Smooth muscle cell (in vitro differentiated cells): ENCODE measurements around the gene PGBD2. TPM values are rescaled to one million over a fixed set of nuclear protein-coding genes. Genes with fewer than 3 reads are reported as not detected.
A peak's percentile ranks its signal among the peaks of the same experiment; 100 is the strongest.
"Not testable (repeated sequence)": the region's sequence is repeated elsewhere in the genome, so short reads cannot be mapped to it uniquely, and the experiment has no call there.

Experiments
- DNase-seq: peaks from one replicate; lab custom pipeline; 2025; ENCODE audit not compliant: unreplicated experiment; lab: John Stamatoyannopoulos, UW
- H2AFZ ChIP-seq: fragments of 200-600 bp; sonication (generic); 2 replicates; pipeline ENCODE4 v1.6.0; 2016; ENCODE audit warnings: antibody characterized with exemption, low read depth, mild to moderate bottlenecking
- H3F3A ChIP-seq: fragments of 200-600 bp; sonication (generic); 2 replicates; pipeline ENCODE4 v1.6.0; 2017; ENCODE audit warnings: antibody characterized with exemption, low read depth
- H3K27ac ChIP-seq: fragments of 200-600 bp; sonication (generic); 2 replicates; pipeline ENCODE4 v1.5.1; 2016; ENCODE audit warnings: low read depth, mild to moderate bottlenecking
- H3K27me3 ChIP-seq: fragments of 200-600 bp; sonication (generic); 2 replicates; pipeline ENCODE4 v1.6.1; 2016; ENCODE audit warnings: low read depth, mild to moderate bottlenecking
- H3K36me3 ChIP-seq: fragments of 200-600 bp; sonication (generic); 2 replicates; pipeline ENCODE4 v1.5.1; 2016; ENCODE audit warnings: low read depth
- H3K4me1 ChIP-seq: fragments of 200-600 bp; sonication (generic); 2 replicates; pipeline ENCODE4 v1.5.1; 2016; ENCODE audit warnings: low read depth
- H3K4me2 ChIP-seq: fragments of 200-600 bp; sonication (generic); 2 replicates; pipeline ENCODE4 v1.6.0; 2016; ENCODE audit warnings: mild to moderate bottlenecking
- H3K4me3 ChIP-seq: fragments of 200-600 bp; sonication (generic); 2 replicates; pipeline ENCODE4 v1.5.1; 2016; ENCODE audit warnings: mild to moderate bottlenecking
- H3K79me2 ChIP-seq: fragments of 200-600 bp; sonication (generic); 2 replicates; pipeline ENCODE4 v1.6.0; 2016; ENCODE audit warnings: low read depth, mild to moderate bottlenecking
- H3K9ac ChIP-seq: fragments of 200-600 bp; sonication (generic); 2 replicates; pipeline ENCODE4 v1.6.0; 2016; ENCODE audit warnings: low read depth
- H3K9me3 ChIP-seq: fragments of 200-600 bp; sonication (generic); replicated peaks from 2 replicates; pipeline ENCODE4 v1.5.1; 2016; ENCODE audit warnings: low read depth
- H4K20me1 ChIP-seq: fragments of 200-600 bp; sonication (generic); 2 replicates; pipeline ENCODE4 v1.6.0; 2016; ENCODE audit warnings: low read depth
- WGBS: methylation state at CpG from one replicate; pipeline ENCODE4 v1.1.7; 2016; ENCODE audit warnings: low lambda C conversion rate; 5-methylcytosine and 5-hydroxymethylcytosine counted together
- polyA plus RNA-seq: library from polyadenylated mRNA; unstranded; fragments of >200 nt; fragmentation: Nextera tagmentation; extraction: Ambion mirVana; gene quantifications from 2 replicates; pipeline ENCODE4 v1.2.1, GENCODE V29; 2016
- total RNA-seq: library from RNA; depleted of rRNA; stranded (reverse); fragments of >200 nt; gene quantifications from 2 replicates; pipeline ENCODE4 v1.2.3, GENCODE V29; 2014
- TF ChIP-seq, protein P1 (sequence below): fragments of 200-600 bp; sonication (generic); IDR thresholded peaks from 2 replicates; pipeline ENCODE4 v1.5.1; 2017; ENCODE audit warnings: borderline replicate concordance, mild to moderate bottlenecking, antibody characterized with exemption; ENCODE audit not compliant: insufficient read depth, poor library complexity, severe bottlenecking

Gene PGBD2
- total and polyA plus RNA-seq, 2 experiments from 2014 or later, result 2.3 to 4.0 TPM

DNA sequence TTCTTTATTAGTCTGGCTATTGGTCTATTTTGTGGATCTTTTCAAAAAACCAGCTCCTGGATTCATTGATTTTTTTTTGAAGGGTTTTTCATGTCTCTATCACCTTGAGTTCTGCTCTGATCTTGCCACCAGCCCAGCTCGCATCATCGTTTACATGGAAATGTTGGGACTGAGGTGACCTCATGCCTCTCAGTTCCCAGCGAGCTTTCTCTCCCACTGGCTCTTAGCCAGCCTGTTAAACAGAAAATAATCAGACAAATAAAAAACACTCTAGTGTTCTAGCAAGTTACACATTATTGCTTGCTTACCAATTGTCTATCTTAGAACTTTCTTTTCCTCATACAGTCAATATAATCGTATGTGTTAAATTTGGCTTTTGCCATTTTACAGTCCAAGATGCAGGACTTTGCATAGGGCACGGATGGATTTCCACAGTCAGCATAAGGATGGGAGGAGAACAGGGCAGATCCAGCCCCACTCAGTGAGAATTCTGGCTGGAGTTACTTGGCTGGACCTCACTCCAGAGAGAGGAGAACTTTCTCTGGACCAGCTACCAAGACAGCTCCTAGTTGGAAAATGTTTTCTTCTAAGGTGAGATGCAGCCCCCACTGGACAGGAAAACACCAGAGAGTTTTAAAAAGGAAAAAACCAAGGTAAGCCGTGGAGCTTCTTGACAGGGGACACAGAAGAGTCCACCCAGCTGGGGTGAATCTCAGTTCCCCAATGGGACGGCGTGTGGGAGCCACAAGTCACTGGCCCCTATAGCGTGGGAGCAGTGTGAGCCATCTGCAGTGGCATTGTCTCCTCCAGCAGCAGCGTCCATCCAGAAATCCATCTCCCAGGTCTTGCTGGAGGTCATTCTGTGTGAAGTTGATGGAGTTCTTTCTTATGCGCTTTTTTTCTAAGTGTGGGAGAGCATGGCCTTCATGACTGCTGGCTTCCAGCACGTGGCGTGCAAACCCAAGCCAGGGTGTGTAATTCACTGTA lies 17.6 kb downstream of the PGBD2 start:
- H3K4me3 ChIP-seq, result no peak overlapping the region
- WGBS, result 79% methylated on average over 13 of the region's 13 CpGs
- no peak overlapping the region for H3K4me2 ChIP-seq
- H3K79me2 ChIP-seq, result no peaks in the 10 kb centered on the region
- H3K4me1 ChIP-seq, result peaks cover 16% of the 10 kb centered on the region
- peak overlapping the region; percentile 1 for H3K27ac ChIP-seq
- H3K9me3 ChIP-seq, result no peaks in the 10 kb centered on the region
- no peak for DNase-seq
- no peaks in the 10 kb centered on the region for H4K20me1 ChIP-seq
- TF ChIP-seq, protein P1, sequence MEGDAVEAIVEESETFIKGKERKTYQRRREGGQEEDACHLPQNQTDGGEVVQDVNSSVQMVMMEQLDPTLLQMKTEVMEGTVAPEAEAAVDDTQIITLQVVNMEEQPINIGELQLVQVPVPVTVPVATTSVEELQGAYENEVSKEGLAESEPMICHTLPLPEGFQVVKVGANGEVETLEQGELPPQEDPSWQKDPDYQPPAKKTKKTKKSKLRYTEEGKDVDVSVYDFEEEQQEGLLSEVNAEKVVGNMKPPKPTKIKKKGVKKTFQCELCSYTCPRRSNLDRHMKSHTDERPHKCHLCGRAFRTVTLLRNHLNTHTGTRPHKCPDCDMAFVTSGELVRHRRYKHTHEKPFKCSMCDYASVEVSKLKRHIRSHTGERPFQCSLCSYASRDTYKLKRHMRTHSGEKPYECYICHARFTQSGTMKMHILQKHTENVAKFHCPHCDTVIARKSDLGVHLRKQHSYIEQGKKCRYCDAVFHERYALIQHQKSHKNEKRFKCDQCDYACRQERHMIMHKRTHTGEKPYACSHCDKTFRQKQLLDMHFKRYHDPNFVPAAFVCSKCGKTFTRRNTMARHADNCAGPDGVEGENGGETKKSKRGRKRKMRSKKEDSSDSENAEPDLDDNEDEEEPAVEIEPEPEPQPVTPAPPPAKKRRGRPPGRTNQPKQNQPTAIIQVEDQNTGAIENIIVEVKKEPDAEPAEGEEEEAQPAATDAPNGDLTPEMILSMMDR, result no peak
- no peaks in the 10 kb centered on the region for H3K36me3 ChIP-seq
- H3F3A ChIP-seq, result peaks cover 6% of the 10 kb centered on the region
- H2AFZ ChIP-seq, result no peak overlapping the region
- no peak overlapping the region for H3K9ac ChIP-seq
- no peaks in the 10 kb centered on the region for H3K27me3 ChIP-seq

DNA sequence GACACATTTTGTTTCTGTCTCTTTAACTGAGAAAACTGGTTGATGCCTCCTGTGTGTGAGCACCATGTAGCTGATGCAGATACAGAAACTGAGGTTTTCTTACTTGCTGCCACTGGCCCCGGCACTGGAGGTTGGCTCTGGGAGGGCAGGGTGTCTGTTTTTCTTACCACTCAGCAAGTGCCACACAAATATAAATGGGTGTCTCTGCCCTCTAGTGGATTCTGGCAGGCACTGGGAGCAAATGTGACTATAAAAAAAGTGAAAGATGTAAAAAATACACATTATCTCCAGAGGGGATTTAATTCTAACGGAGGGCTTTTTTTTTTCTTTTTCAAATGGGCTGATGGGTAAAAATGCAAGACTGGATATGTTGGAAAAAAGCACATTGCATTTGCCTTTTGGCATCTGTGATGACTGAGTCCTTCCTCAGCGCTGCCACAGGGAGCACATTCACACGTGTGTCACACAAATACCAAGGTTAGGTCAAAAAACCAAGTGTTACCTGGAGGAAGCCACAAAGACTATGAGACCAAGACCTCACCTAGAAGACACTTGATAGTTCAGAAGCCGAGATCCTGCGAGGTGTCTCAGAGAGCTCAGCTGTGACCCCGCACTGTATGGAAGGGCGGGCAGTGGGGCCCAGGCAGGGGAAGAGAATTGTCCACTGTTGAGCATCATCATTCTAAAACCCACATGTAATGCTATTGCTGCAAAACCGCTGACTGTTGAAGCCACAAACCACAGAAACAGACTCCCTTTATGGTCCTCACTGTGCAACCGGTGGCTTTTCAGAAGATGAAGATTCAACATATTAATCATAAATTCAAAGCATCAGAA lies 18.9 kb downstream of the PGBD2 start:
- Histone ChIP-seq H3K9me3 (no peaks in the 10 kb centered on the region), H3K4me1 (peaks cover 16% of the 10 kb centered on the region), H3K9ac (peak overlapping the region; percentile 53), H3K27me3 (no peaks in the 10 kb centered on the region), H3K4me2 (peak overlapping the region; percentile 77), H3K79me2 (no peaks in the 10 kb centered on the region), H3F3A (peaks cover 6% of the 10 kb centered on the region), H3K36me3 (no peaks in the 10 kb centered on the region), H3K27ac (peak overlapping the region; percentile 99), H3K4me3 (no peak overlapping the region), H2AFZ (no peak overlapping the region), H4K20me1 (no peaks in the 10 kb centered on the region)
- no peak for DNase-seq
- 35% methylated on average over 10 of the region's 10 CpGs for WGBS
- TF ChIP-seq, protein P1, result peak; percentile 55

DNA sequence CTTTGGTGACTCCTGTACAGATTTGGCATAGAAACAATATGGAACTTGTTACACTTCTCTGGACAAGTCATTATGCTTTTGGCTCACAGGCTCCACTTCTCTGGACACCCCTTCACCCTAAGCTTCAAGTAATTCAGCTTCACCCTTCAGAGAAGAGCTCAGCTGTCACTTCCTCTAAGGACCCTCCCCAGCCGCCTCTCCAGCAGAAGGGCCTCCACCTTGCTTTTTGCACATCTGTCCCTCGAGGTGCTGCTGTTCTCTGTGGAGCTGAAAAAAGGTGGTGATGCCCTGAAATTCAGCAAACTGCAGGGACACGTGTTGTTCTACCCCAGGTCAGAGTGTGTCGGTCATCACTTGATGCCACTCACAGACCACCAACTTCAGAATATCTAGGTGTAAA lies 19.8 kb downstream of the PGBD2 start:
- peaks cover 16% of the 10 kb centered on the region for H3K4me1 ChIP-seq
- not testable (repeated sequence) for DNase-seq, H3K9me3 ChIP-seq, H3K36me3 ChIP-seq, H3K27me3 ChIP-seq, H2AFZ ChIP-seq, H3K79me2 ChIP-seq, H4K20me1 ChIP-seq, H3K4me3 ChIP-seq, H3F3A ChIP-seq
- H3K27ac ChIP-seq, result peak overlapping the region; percentile 99
- 85% methylated on average over 4 of the region's 4 CpGs for WGBS
- peak overlapping the region; percentile 77 for H3K4me2 ChIP-seq
- H3K9ac ChIP-seq, result peak overlapping the region; percentile 89
